ENCODE measurements around the gene RNASE2.

DNA sequence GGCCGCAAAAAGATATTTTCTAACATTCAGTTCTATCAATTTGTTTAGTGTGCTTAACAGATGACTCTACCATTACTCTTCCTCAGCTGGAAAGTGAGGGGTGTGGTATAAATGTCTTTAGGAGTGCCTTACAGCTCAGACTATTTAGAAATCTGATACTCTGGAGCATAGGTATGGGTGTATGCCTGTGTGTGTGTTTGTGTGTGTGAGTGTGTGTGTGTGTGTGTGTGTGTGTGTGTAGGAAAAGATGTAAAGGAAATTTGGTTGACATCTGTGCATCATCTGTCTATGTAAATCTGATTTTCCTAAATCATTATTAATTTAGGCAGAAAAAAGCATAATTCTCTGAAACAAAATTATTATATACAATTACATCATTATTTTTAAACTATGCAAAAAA is 48.1 kb upstream of the RNASE2 start:
- TF ChIP-seq, protein P1, sequence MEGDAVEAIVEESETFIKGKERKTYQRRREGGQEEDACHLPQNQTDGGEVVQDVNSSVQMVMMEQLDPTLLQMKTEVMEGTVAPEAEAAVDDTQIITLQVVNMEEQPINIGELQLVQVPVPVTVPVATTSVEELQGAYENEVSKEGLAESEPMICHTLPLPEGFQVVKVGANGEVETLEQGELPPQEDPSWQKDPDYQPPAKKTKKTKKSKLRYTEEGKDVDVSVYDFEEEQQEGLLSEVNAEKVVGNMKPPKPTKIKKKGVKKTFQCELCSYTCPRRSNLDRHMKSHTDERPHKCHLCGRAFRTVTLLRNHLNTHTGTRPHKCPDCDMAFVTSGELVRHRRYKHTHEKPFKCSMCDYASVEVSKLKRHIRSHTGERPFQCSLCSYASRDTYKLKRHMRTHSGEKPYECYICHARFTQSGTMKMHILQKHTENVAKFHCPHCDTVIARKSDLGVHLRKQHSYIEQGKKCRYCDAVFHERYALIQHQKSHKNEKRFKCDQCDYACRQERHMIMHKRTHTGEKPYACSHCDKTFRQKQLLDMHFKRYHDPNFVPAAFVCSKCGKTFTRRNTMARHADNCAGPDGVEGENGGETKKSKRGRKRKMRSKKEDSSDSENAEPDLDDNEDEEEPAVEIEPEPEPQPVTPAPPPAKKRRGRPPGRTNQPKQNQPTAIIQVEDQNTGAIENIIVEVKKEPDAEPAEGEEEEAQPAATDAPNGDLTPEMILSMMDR (IDR thresholded peaks at IDR 0.05) = no peak
- no peak for TF ChIP-seq POLR2A (IDR thresholded peaks at IDR 0.05)
- TF ChIP-seq EP300 (IDR thresholded peaks at IDR 0.05) = no peak

All from tibial nerve (tissue), 4 donors.